Natural killer cell (primary cell): ENCODE results near the gene GRIK5. TPM values are rescaled to one million over a fixed set of nuclear protein-coding genes. Genes with fewer than 3 reads are reported as not detected.
"Not testable (repeated sequence)": the region's sequence is repeated elsewhere in the genome, so short reads cannot be mapped to it uniquely, and the experiment has no call there.

Experiments
- ATAC-seq, 3 donors: fragments of 150-1000 bp in 2 of 3; fragments of 200-7000 bp in 1 of 3; cut with Tn5 transposase; 1 replicate in 1 of 3; 2 replicates in 2 of 3; pipeline ENCODE4 v1.10.0; 2021; ENCODE audit warnings: mild to moderate bottlenecking in 2 of 3, moderate library complexity in 2 of 3
- DNase-seq, 2 donors: peaks; one replicate each; pipeline versions ENCODE4 v3.0.0 to v3.0.0-alpha.2; 2013 to 2021; ENCODE audit warnings: mixed read lengths in 1 of 2
- H3K27ac ChIP-seq: one replicate; pipeline ENCODE4 v1.5.1; 2013; ENCODE audit warnings: mild to moderate bottlenecking, low read length
- H3K27me3 ChIP-seq: one replicate; pipeline ENCODE4 v1.6.1; 2013; ENCODE audit warnings: low read length; ENCODE audit not compliant: control insufficient read depth, insufficient read depth
- H3K36me3 ChIP-seq: one replicate; pipeline ENCODE4 v1.6.1; 2013; ENCODE audit warnings: low read length; ENCODE audit not compliant: control insufficient read depth, insufficient read depth
- H3K4me1 ChIP-seq: one replicate; pipeline ENCODE4 v1.6.1; 2013; ENCODE audit warnings: low read length; ENCODE audit not compliant: control insufficient read depth, insufficient read depth
- H3K4me3 ChIP-seq: one replicate; pipeline ENCODE4 v1.5.1; 2013; ENCODE audit warnings: low read length
- H3K9me3 ChIP-seq: one replicate; pipeline ENCODE4 v1.6.1; 2013; ENCODE audit warnings: low read length; ENCODE audit not compliant: control insufficient read depth, insufficient read depth
- H3K27ac Mint-ChIP-seq, 2 donors: one replicate each; pipeline ENCODE4 v1.8.0; 2022; ENCODE audit warnings: mild to moderate bottlenecking in 2 of 2, mixed read lengths in 2 of 2, moderate library complexity in 1 of 2
- H3K27me3 Mint-ChIP-seq, 2 donors: one replicate each; pipeline ENCODE4 v1.8.0; 2022; ENCODE audit warnings: low read depth in 2 of 2, mixed read lengths in 2 of 2
- H3K36me3 Mint-ChIP-seq: one replicate; pipeline ENCODE4 v1.8.0; 2022; ENCODE audit warnings: mixed read lengths
- H3K4me1 Mint-ChIP-seq, 2 donors: one replicate each; pipeline ENCODE4 v1.8.0; 2022; ENCODE audit warnings: mixed read lengths in 2 of 2
- H3K4me3 Mint-ChIP-seq: one replicate; pipeline ENCODE4 v1.8.0; 2022; ENCODE audit warnings: mild to moderate bottlenecking, moderate library complexity, mixed read lengths
- H3K9me3 Mint-ChIP-seq, 2 donors: one replicate each; pipeline ENCODE4 v1.8.0; 2022; ENCODE audit warnings: mixed read lengths in 2 of 2
- WGBS: methylation state at CpG from one replicate; pipeline ENCODE4 v1.1.7; 2013; ENCODE audit warnings: missing lambda C conversion rate; ENCODE audit not compliant: insufficient coverage; 5-methylcytosine and 5-hydroxymethylcytosine counted together
- intact Hi-C: fragments of 100-400 bp; cut with micrococcal nuclease; formaldehyde crosslinking; loops from one replicate; pipeline ENCODE4 v1.14.2; 2022
- total RNA-seq, 4 donors: library from RNA; stranded (reverse); fragments of 120-200 nt in 1 of 4; gene quantifications; one replicate each; pipeline versions ENCODE4 v1.2.3 to v1.2.4, GENCODE V29; 2013 to 2022
- TF ChIP-seq, protein P1 (sequence below): fragments of 200-600 bp; IDR thresholded peaks from one replicate; pipeline ENCODE4 v1.8.0; 2022; ENCODE audit warnings: antibody characterized with exemption

The GRIK5 gene
- total RNA-seq, 3 donors from 2014 or later (not counting 1 experiment from before 2014, with no cell fraction given): 0.31 to 2.1 TPM; not detected in 1

- Mint-ChIP-seq H3K36me3 (no peaks in the 10 kb centered on the region), H3K27ac (no peak overlapping the region), H3K4me1 (no peaks in the 10 kb centered on the region), H3K9me3 (no peaks in the 10 kb centered on the region), H3K27me3 (no peaks in the 10 kb centered on the region), H3K4me3 (no peak overlapping the region)
- no peaks in the 10 kb centered on the region for H3K4me1 ChIP-seq
- H3K27me3 ChIP-seq: no peaks in the 10 kb centered on the region
- 98% methylated on average over 2 of the region's 2 CpGs for WGBS
- H3K4me3 ChIP-seq: no peak overlapping the region
- H3K36me3 ChIP-seq: peaks cover 15% of the 10 kb centered on the region
- no peak overlapping the region for H3K27ac ChIP-seq
- TF ChIP-seq, protein P1, sequence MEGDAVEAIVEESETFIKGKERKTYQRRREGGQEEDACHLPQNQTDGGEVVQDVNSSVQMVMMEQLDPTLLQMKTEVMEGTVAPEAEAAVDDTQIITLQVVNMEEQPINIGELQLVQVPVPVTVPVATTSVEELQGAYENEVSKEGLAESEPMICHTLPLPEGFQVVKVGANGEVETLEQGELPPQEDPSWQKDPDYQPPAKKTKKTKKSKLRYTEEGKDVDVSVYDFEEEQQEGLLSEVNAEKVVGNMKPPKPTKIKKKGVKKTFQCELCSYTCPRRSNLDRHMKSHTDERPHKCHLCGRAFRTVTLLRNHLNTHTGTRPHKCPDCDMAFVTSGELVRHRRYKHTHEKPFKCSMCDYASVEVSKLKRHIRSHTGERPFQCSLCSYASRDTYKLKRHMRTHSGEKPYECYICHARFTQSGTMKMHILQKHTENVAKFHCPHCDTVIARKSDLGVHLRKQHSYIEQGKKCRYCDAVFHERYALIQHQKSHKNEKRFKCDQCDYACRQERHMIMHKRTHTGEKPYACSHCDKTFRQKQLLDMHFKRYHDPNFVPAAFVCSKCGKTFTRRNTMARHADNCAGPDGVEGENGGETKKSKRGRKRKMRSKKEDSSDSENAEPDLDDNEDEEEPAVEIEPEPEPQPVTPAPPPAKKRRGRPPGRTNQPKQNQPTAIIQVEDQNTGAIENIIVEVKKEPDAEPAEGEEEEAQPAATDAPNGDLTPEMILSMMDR: no peak
- ATAC-seq: no peak
- DNase-seq: no peak
- H3K9me3 ChIP-seq: no peaks in the 10 kb centered on the region
- intact Hi-C loops: no loop called here
These were observed 32.9 kb upstream of the GRIK5 start for GRCh38 chr19:42102877-42103276.

GRCh38 chr19:42100241-42100640 lies 30.2 kb upstream of the GRIK5 start:
- H3K4me3 Mint-ChIP-seq, H3K4me3 ChIP-seq, DNase-seq, H3K27me3 ChIP-seq, H3K4me1 Mint-ChIP-seq, H3K9me3 Mint-ChIP-seq, H3K27ac Mint-ChIP-seq, H3K4me1 ChIP-seq, H3K27ac ChIP-seq, H3K9me3 ChIP-seq, ATAC-seq, intact Hi-C loops, H3K27me3 Mint-ChIP-seq, H3K36me3 Mint-ChIP-seq: not testable (repeated sequence)
- WGBS: 93% methylated on average over 10 of the region's 10 CpGs
- peaks cover 29% of the 10 kb centered on the region for H3K36me3 ChIP-seq

GRCh38 chr19:42099336-42099925 lies 29.4 kb upstream of the GRIK5 start:
- Mint-ChIP-seq H3K27me3 (no peaks in the 10 kb centered on the region), H3K9me3 (no peaks in the 10 kb centered on the region), H3K4me1 (peaks cover 0 to 3% of the 10 kb centered on the region in 2 donors), H3K27ac (no peak overlapping the region), H3K4me3 (no peak overlapping the region), H3K36me3 (peaks cover 3% of the 10 kb centered on the region)
- no peak overlapping the region for H3K4me3 ChIP-seq
- ATAC-seq (no peak), DNase-seq (no peak)
- H3K36me3 ChIP-seq: peaks cover 37% of the 10 kb centered on the region
- WGBS: 87% methylated on average over 5 of the region's 6 CpGs
- intact Hi-C loops: no loop called here
- TF ChIP-seq, protein P1: no peak
- no peaks in the 10 kb centered on the region for H3K4me1 ChIP-seq
- no peaks in the 10 kb centered on the region for H3K9me3 ChIP-seq
- no peaks in the 10 kb centered on the region for H3K27me3 ChIP-seq
- no peak overlapping the region for H3K27ac ChIP-seq

DNA sequence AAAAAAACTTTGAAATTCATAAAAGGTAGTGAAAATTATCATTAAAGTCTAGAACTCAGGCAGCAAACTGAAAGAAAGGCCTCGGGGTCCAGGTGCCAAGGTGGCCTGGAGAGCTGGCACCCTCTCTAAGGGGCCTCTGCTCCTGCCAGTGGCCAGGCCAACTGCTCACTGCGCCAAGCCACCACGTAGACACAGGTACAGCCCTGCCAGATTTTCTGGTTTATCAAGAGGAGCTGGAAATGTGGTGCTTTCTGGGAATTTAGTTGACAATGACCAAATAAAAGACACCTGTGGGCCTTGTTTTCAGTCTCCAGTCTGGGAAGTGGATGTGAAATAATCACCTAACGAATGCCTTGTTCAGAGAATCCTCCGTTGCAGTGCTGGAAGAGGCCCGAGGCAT lies 28.8 kb upstream of the GRIK5 start:
- Histone ChIP-seq H3K27ac (no peak overlapping the region), H3K27me3 (no peaks in the 10 kb centered on the region), H3K9me3 (no peaks in the 10 kb centered on the region), H3K36me3 (peaks cover 38% of the 10 kb centered on the region), H3K4me1 (no peaks in the 10 kb centered on the region), H3K4me3 (no peak overlapping the region)
- ATAC-seq (no peak), DNase-seq (no peak)
- Mint-ChIP-seq H3K9me3 (no peaks in the 10 kb centered on the region), H3K27ac (no peak overlapping the region), H3K36me3 (peaks cover 5% of the 10 kb centered on the region), H3K27me3 (no peaks in the 10 kb centered on the region), H3K4me1 (peaks cover 0 to 6% of the 10 kb centered on the region in 2 donors), H3K4me3 (no peak overlapping the region)
- WGBS: 96% methylated on average over 6 of the region's 6 CpGs
- TF ChIP-seq, protein P1: no peak
- intact Hi-C loops: no loop called here
